ENCODE data around the gene AIG1. TPM values are rescaled to one million over a fixed set of nuclear protein-coding genes. Genes with fewer than 3 reads are reported as not detected.
"Not testable (repeated sequence)": the region's sequence is repeated elsewhere in the genome, so short reads cannot be mapped to it uniquely, and the experiment has no call there.

Gene AIG1
- total RNA-seq, 1 donor from 2014 or later: 17.5 TPM

DNA sequence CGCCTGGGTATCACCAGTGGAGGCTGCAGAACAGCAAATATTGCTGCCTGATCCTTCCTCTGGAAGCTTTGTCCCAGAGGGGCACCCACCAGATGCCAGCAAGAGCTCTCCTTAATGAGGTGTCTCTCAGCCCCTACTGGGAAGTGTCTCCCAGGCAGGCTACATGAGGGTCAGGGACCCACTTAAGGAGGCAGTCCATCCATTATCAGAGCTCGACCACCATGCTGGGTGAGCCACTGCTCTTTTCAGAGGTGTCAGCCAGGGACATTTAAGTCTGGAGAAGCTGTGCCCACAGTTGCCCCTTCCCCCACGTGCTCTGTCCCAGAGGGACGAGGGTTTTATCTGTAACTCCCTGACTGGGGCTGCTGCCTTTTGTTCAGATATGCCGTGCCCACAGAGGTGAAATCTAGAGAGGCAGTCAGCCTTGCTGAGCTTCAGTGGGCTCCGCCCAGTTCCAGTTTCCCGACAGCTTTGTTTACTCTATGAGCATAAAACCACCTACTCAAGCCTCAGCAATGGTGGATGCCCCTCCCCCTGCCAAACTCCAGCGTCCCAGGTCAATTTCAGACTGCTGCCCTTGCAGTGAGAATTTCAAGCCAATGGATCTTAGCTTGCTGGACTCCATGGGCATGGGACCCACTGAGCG lies 25.9 kb upstream of the AIG1 start:
- Mint-ChIP-seq H3K9me3 (ENCODE audit: unreplicated experiment) (no peaks in the 10 kb centered on the region), H3K4me1 (ENCODE audit: unreplicated experiment) (peaks cover 7% of the 10 kb centered on the region), H3K36me3 (ENCODE audit: low read depth, unreplicated experiment) (no peaks in the 10 kb centered on the region), H3K27ac (ENCODE audit: unreplicated experiment) (no peak overlapping the region), H3K27me3 (ENCODE audit: unreplicated experiment) (no peaks in the 10 kb centered on the region), H3K4me3 (ENCODE audit: unreplicated experiment) (no peak overlapping the region)
- TF ChIP-seq, protein P1, sequence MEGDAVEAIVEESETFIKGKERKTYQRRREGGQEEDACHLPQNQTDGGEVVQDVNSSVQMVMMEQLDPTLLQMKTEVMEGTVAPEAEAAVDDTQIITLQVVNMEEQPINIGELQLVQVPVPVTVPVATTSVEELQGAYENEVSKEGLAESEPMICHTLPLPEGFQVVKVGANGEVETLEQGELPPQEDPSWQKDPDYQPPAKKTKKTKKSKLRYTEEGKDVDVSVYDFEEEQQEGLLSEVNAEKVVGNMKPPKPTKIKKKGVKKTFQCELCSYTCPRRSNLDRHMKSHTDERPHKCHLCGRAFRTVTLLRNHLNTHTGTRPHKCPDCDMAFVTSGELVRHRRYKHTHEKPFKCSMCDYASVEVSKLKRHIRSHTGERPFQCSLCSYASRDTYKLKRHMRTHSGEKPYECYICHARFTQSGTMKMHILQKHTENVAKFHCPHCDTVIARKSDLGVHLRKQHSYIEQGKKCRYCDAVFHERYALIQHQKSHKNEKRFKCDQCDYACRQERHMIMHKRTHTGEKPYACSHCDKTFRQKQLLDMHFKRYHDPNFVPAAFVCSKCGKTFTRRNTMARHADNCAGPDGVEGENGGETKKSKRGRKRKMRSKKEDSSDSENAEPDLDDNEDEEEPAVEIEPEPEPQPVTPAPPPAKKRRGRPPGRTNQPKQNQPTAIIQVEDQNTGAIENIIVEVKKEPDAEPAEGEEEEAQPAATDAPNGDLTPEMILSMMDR (IDR thresholded peaks at IDR 0.05; ENCODE audit: unreplicated experiment): no peak
- no peak for DNase-seq (ENCODE audit: low spot score)

- Mint-ChIP-seq H3K9me3 (ENCODE audit: unreplicated experiment) (no peaks in the 10 kb centered on the region), H3K27ac (ENCODE audit: unreplicated experiment) (no peak overlapping the region), H3K4me1 (ENCODE audit: unreplicated experiment) (peaks cover 7% of the 10 kb centered on the region), H3K4me3 (ENCODE audit: unreplicated experiment) (no peak overlapping the region), H3K27me3 (ENCODE audit: unreplicated experiment) (no peaks in the 10 kb centered on the region), H3K36me3 (ENCODE audit: low read depth, unreplicated experiment) (no peaks in the 10 kb centered on the region)
- DNase-seq (ENCODE audit: low spot score): no peak
- TF ChIP-seq, protein P1 (IDR thresholded peaks at IDR 0.05; ENCODE audit: unreplicated experiment): no peak
Observed at GRCh38 chr6:143037470-143037869, 23.2 kb upstream of the AIG1 start.

DNA sequence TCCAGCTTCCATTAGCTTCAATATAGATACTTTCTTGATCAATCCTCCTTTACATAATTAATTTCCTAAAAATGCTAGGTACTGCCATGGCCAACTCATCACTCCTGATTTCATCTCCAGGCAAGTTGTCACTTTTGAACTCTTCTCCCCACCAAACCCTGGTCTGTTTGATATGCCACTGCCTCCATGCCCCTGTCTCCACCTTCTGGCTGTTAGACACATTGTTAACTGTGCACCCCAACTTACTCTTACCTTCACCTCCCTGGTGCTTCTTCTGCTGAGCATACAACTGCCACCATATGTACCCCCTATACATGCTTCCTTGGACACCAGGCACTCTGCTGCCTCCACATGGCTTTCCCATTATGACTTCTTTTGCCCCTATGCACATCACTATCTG lies 21.9 kb upstream of the AIG1 start:
- DNase-seq (ENCODE audit: low spot score): no peak
- no peak overlapping the region for H3K27ac Mint-ChIP-seq (ENCODE audit: unreplicated experiment)
- H3K27me3 Mint-ChIP-seq (ENCODE audit: unreplicated experiment): no peaks in the 10 kb centered on the region
- no peaks in the 10 kb centered on the region for H3K36me3 Mint-ChIP-seq (ENCODE audit: low read depth, unreplicated experiment)
- no peaks in the 10 kb centered on the region for H3K9me3 Mint-ChIP-seq (ENCODE audit: unreplicated experiment)
- peaks cover 7% of the 10 kb centered on the region for H3K4me1 Mint-ChIP-seq (ENCODE audit: unreplicated experiment)
- TF ChIP-seq, protein P1 (IDR thresholded peaks at IDR 0.05; ENCODE audit: unreplicated experiment): no peak
- no peak overlapping the region for H3K4me3 Mint-ChIP-seq (ENCODE audit: unreplicated experiment)

DNA sequence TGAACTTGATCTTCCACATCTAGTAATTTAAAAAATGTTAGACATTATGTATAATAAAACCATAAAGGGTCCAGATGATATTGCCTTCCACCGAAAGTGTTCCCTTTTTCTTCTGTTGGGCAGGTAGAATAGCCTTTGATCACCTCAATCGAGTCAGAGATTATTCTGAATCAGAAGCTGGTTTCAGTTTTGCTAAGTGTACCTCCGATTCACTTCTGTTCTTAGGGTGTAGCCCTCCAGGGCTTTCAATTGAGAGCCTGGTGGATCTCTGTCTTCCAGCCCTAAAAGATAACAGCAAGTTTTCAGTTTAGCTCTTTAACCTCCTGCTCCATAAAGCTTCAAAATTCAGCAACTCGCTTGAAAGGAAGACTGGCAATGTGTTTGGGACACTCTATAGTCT lies 21.1 kb upstream of the AIG1 start:
- no peaks in the 10 kb centered on the region for H3K36me3 Mint-ChIP-seq (ENCODE audit: low read depth, unreplicated experiment)
- TF ChIP-seq, protein P1 (IDR thresholded peaks at IDR 0.05; ENCODE audit: unreplicated experiment): no peak
- no peaks in the 10 kb centered on the region for H3K9me3 Mint-ChIP-seq (ENCODE audit: unreplicated experiment)
- no peak overlapping the region for H3K27ac Mint-ChIP-seq (ENCODE audit: unreplicated experiment)
- H3K4me1 Mint-ChIP-seq (ENCODE audit: unreplicated experiment): peaks cover 7% of the 10 kb centered on the region
- DNase-seq (ENCODE audit: low spot score): no peak
- no peaks in the 10 kb centered on the region for H3K27me3 Mint-ChIP-seq (ENCODE audit: unreplicated experiment)
- H3K4me3 Mint-ChIP-seq (ENCODE audit: unreplicated experiment): no peak overlapping the region

DNA sequence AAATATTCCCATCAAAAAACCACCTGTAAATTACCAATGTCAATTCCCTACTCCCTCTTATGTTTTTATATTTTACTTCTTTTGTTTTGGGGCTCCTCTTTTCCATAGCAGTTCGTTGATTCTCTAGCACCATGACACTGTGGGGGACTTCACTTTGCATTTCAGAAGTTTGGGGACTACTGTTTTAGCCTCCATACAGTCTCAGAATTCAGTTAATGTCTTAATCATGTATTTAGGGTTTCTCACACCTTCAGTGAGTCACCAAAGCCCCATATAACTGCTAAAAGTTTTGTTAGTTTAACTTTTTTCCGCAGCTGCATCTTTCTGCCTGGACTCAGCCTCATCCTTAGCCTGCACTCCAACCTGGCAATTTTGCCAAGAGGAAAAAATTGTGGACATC lies 20.7 kb upstream of the AIG1 start:
- Mint-ChIP-seq H3K27ac (ENCODE audit: unreplicated experiment) (no peak overlapping the region), H3K27me3 (ENCODE audit: unreplicated experiment) (no peaks in the 10 kb centered on the region), H3K36me3 (ENCODE audit: low read depth, unreplicated experiment) (no peaks in the 10 kb centered on the region), H3K9me3 (ENCODE audit: unreplicated experiment) (no peaks in the 10 kb centered on the region), H3K4me3 (ENCODE audit: unreplicated experiment) (no peak overlapping the region), H3K4me1 (ENCODE audit: unreplicated experiment) (peaks cover 7% of the 10 kb centered on the region)
- TF ChIP-seq, protein P1 (IDR thresholded peaks at IDR 0.05; ENCODE audit: unreplicated experiment): no peak
- no peak for DNase-seq (ENCODE audit: low spot score)

- not testable (repeated sequence) for DNase-seq (ENCODE audit: low spot score); H3K9me3 Mint-ChIP-seq (ENCODE audit: unreplicated experiment); H3K4me1 Mint-ChIP-seq (ENCODE audit: unreplicated experiment); H3K27ac Mint-ChIP-seq (ENCODE audit: unreplicated experiment); H3K27me3 Mint-ChIP-seq (ENCODE audit: unreplicated experiment); H3K4me3 Mint-ChIP-seq (ENCODE audit: unreplicated experiment); H3K36me3 Mint-ChIP-seq (ENCODE audit: low read depth, unreplicated experiment)
Observed at GRCh38 chr6:143044345-143044744, 16.3 kb upstream of the AIG1 start.

Data from endothelial cell (in vitro differentiated cells).